GM12891 (cell line): ENCODE measurements around the gene SKI.

Experiments used
- DNase-seq: peaks from one replicate; pipeline ENCODE4 v3.0.0; 2011; ENCODE audit warnings: low spot score; ENCODE audit not compliant: insufficient read length
- FAIRE-seq: peaks from 2 replicates; lab custom pipeline; 2011; peaks lifted over from hg19 to GRCh38; lab: Jason Lieb, UNC
- PAX5 ChIP-seq: IDR thresholded peaks from 2 replicates; pipeline ENCODE4 v1.6.1; 2011; ENCODE audit warnings: low read length, moderate library complexity, mild to moderate bottlenecking; ENCODE audit not compliant: insufficient read depth, severe bottlenecking
- POLR2A ChIP-seq: IDR thresholded peaks from 2 replicates; pipeline ENCODE4 v1.6.1; 2011; ENCODE audit warnings: low read depth, low read length, control low read depth
- POLR2AphosphoS5 ChIP-seq: IDR thresholded peaks from 2 replicates; pipeline ENCODE4 v1.6.1; 2011; ENCODE audit warnings: low read depth, low read length, control low read depth
- POU2F2 ChIP-seq: IDR thresholded peaks from 2 replicates; pipeline ENCODE4 v1.6.1; 2011; ENCODE audit warnings: low read depth, mild to moderate bottlenecking, control low read depth, low read length, moderate library complexity
- SPI1 ChIP-seq: IDR thresholded peaks from 2 replicates; pipeline ENCODE4 v1.6.1; 2011; ENCODE audit warnings: low read depth, low read length, control low read depth
- TAF1 ChIP-seq: IDR thresholded peaks from 2 replicates; pipeline ENCODE4 v1.6.1; 2011; ENCODE audit warnings: low read depth, low read length, control low read depth

SKI gene

DNA sequence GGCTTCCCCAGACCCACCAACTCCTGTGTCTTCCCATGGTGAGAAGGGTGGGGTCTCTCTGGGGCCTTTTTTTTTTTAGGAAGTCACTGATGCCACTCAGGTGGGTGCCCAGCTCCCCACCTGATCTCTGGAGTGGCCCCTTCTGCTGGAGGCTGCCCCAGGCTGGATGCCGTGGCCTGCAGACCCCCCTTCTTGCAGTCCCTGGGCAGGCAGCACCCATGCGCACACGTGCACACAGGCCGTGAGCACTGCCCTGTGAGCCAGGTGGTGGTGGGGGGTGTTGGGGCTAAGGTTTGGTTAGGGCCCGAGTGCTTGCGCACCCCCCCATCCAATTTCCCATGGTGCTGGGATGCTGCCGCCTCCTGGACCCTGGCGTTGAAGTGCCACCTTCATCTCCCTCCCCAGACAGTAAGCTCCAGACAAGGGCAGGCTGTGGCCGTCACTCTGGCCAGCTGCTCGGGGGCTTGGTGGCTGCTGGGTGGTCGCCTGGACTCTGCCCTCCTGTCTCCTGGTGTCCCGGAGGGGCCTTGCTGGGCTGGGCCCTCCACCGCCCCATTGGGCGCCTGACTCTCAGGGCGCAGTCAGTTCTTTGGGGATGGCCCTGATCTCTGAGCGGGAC, 50.6 kb downstream of the SKI start:
- no peak for DNase-seq

GRCh38 chr1:2279210-2279639, 51.1 kb downstream of the SKI start:
- no peak for TF ChIP-seq POU2F2
- TF ChIP-seq POLR2AphosphoS5: no peak
- TF ChIP-seq SPI1: no peak
- DNase-seq (no peak), FAIRE-seq (no peak)

More for the DNA sequence above, 50.6 kb downstream of the SKI start:
- no peak for FAIRE-seq
- no peak for TF ChIP-seq PAX5
- TF ChIP-seq TAF1: no peak
- TF ChIP-seq POU2F2: no peak

DNA sequence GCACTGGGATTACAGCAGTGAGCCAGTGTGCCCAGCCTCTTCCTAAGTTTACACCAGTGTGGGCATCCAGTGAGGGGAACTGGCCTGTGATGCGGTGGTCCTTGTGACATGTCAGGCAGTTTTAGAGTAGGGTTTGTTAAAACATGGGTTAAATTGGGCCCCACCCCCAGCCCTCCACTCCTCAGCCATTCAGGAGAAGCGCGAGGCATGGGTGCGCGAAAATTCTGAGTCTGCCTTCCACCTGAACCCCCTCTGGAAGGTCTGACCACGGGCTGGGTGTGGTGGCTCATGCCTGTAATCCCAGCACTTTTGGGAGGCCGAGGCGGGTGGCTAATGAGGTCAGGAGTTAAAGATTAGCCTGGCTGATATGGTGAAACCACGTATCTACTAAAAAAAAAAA, 51.7 kb downstream of the SKI start:
- TF ChIP-seq POLR2AphosphoS5 (no peak), TAF1 (no peak)
- DNase-seq (no peak), FAIRE-seq (no peak)

DNA sequence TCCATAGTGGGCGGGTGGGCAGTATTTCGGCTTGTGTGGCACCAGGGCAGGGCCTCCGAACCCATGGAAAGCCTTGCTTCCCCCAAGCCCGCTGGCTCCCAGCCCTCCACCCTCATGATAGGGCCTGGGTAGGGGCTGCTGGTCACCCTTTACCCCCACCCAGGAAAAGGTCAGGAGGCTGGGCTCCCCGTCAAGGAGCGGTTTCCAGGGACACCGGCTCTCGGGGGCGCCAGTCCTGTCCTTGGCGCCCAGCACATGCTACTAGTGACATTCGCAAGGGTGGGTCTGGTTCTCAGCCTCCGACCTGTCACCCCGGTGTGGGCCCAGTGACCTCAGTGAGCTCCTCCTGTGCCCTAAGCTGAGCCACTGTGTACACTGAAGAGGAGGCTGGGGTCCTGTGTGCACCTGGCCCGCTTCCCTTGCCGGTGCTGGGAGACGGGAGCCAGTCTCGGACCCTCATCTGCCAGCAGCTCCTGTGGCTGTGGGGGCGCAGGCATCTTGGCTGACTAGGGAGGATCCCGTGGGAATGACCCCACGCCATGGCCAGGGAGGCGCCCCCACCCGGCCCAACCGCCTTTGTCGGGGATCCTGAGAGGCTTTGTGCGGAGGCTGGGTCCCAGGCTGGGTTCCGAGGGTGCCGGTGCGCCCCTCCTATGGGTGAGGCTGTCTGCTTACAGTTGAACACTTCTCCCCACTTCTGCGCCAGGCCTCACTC, 54.6 kb downstream of the SKI start:
- no peak for DNase-seq
- no peak for TF ChIP-seq POLR2A
- TF ChIP-seq POU2F2: no peak
- no peak for TF ChIP-seq POLR2AphosphoS5
- no peak for TF ChIP-seq TAF1
- TF ChIP-seq PAX5: no peak
- TF ChIP-seq SPI1: no peak
- no peak for FAIRE-seq

GRCh38 chr1:2283371-2283990, 55.4 kb downstream of the SKI start:
- FAIRE-seq (no peak), DNase-seq (no peak)
- no peak for TF ChIP-seq POLR2A
- TF ChIP-seq TAF1: no peak
- no peak for TF ChIP-seq POLR2AphosphoS5
- TF ChIP-seq PAX5: no peak
- TF ChIP-seq SPI1: no peak
- TF ChIP-seq POU2F2: no peak

DNA sequence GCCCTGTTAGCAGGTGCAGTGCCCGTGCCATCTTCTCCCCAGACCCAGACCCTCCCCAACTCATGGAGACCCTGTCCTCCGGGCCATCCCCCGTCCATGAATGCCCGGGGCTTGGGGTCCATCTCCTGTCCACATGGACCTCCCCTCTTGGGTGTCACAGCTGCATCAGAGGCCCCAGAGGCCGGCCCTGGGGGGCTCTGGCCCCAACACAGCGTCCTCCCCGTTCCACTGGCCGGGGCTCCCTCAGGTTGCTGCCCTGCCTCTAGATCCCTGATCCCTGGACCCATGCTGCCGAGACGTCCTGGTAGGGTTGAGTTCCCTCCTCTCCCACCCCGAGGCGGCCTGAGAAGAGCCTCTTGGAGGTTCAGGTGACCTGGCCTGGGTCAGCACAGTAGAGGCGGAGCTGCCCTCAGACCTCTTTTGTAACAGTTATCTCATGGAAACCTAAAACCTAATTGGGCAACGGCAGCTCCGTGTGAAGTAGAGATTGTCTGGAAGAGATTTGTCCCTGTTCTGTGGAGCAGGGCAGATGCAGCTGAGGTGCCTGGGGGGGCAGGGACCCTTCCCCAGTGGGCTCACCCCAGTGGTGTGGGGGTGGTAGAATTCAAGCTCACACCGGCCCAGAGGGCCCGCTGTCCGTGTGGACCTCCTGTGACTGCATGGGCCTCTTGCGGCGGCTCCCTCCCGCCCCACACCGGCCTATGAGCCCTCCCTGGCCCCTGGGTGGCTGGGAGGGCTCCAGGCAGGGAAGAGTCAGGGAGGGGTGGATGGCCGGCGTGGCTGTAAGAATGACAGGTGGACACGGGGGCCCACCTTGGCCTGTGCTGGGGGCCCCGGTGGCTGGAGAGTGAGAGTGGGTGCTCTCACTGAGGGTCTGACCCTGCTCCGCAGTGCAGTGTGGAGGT, 56.1 kb downstream of the SKI start:
- DNase-seq (no peak), FAIRE-seq (no peak)
- no peak for TF ChIP-seq PAX5
- TF ChIP-seq POLR2AphosphoS5: no peak
- no peak for TF ChIP-seq TAF1
- no peak for TF ChIP-seq POU2F2
- no peak for TF ChIP-seq POLR2A
- TF ChIP-seq SPI1: no peak

DNA sequence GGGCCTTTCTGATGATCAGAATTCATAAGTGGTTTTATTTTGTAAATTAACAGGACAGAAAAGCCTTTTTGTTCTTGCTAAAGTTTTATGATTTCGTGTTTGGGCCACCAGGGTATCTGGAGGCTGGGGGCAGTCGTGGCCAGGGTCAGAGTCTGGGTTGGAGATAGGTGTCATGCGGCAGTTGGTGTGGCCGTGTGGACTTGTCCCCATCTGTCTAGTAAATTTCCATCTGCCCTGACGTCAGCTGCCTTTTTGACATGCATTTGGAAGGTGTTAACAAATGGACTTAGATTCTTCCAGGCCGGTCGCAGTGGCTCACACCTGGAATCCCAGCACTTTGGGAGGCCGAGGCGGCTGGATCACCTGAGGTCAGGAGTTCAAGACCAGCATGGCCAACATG, 56.8 kb downstream of the SKI start:
- TF ChIP-seq TAF1: no peak
- no peak for TF ChIP-seq PAX5
- TF ChIP-seq POLR2AphosphoS5: no peak
- no peak for TF ChIP-seq POLR2A
- no peak for TF ChIP-seq POU2F2
- DNase-seq: no peak
- FAIRE-seq: no peak

- DNase-seq (no peak), FAIRE-seq (no peak)
- TF ChIP-seq TAF1 (no peak), POLR2A (no peak), SPI1 (no peak), POLR2AphosphoS5 (no peak)
These were observed 58.8 kb downstream of the SKI start for GRCh38 chr1:2286923-2287322.

GRCh38 chr1:2287649-2288048, 59.5 kb downstream of the SKI start:
- FAIRE-seq (no peak), DNase-seq (no peak)
- no peak for TF ChIP-seq POLR2AphosphoS5
- no peak for TF ChIP-seq PAX5
- no peak for TF ChIP-seq TAF1
- no peak for TF ChIP-seq POU2F2

DNA sequence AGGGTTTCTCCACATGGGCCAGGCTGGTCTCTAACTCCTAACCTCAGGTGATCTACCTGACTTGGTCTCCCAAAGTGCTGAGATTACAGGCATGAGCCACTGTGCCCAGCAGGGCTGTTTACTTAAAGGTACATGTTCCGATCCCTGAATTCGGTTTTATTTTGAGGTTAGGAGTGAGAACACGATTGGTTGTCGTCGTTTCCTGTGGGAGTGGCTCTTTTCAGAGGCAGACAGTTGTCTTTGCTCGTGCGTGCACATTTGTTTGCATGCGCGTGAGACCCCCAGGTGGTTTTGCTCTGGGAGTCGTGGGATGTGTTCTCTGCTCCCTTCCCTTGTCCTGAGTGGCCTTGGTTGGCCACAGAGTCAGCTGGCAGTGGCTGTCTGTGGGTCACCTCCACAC, 60.2 kb downstream of the SKI start:
- FAIRE-seq (no peak), DNase-seq (no peak)
- no peak for TF ChIP-seq POU2F2
- TF ChIP-seq PAX5: no peak
- TF ChIP-seq TAF1: no peak
- TF ChIP-seq POLR2A: no peak
- no peak for TF ChIP-seq SPI1
- no peak for TF ChIP-seq POLR2AphosphoS5
